Fibroblast of skin of back (primary cell): ENCODE measurements around the gene LCE2B. TPM values are rescaled to one million over a fixed set of nuclear protein-coding genes. Genes with fewer than 3 reads are reported as not detected.
A peak's percentile ranks its signal among the peaks of the same experiment; 100 is the strongest.
"Not testable (repeated sequence)": the region's sequence is repeated elsewhere in the genome, so short reads cannot be mapped to it uniquely, and the experiment has no call there.

Experiments used
- DNase-seq: peaks from one replicate; pipeline ENCODE4 v3.0.0-alpha.2; 2013
- polyA plus RNA-seq, 2 experiments: library from polyadenylated mRNA; unstranded; fragments of 120-200 nt; gene quantifications; one replicate each; pipeline ENCODE4 v1.2.1, GENCODE V29; 2013; ENCODE audit not compliant: insufficient read length in 2 of 2

The LCE2B gene, protein sequence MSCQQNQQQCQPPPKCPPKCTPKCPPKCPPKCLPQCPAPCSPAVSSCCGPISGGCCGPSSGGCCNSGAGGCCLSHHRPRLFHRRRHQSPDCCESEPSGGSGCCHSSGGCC
- polyA plus RNA-seq (2013, experiment 1 of 2; ENCODE audit: insufficient read length), result not detected
- polyA plus RNA-seq (2013, experiment 2 of 2; ENCODE audit: insufficient read length), result not detected

DNA sequence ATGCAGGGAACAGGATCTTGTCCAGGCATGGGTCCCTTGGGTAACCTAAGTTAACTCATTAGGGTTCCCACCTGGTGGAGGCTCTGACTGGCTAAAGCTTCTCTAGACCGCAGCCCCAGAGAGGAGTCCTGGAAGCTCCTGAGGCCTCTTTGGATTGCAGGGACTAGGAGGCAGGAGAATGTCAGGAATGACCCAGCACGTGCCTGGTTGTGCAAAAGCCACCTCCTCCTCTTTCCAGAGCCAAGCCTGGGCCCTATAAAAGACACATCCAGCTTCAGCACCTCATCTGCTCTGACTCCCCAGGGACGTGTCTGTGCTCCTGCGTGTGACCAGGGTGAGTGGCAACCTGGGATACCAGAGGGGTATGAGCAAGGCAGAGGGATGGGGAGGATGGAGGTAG lies at the start of gene LCE2B:
Gene LCE2B, plus strand, starts transcription at position 301 of the 400 bp plus-strand sequence. CDS start 721 bp downstream, outside the sequence.
- DNase-seq, result not testable (repeated sequence)

DNA sequence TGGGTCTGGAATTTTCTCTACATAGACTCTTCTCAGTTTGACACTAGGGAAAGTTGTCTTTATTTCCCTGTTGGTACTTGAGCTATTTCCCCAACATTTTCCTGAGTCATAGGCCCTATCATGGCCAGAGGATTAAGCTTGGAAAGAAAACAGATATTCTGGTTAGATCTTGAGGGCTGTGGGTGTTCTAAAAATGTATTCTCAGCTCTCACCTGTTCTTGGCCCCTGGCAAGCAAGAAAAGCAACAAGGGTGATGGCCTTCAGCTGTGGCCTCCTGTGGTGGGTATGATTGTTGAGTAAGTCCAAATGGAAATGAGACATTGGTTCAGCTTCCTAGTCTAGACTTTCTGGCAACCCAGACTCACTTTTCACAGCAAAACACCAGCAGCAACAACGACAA lies 45.6 kb upstream of the LCE2B start:
- DNase-seq, result no peak

DNA sequence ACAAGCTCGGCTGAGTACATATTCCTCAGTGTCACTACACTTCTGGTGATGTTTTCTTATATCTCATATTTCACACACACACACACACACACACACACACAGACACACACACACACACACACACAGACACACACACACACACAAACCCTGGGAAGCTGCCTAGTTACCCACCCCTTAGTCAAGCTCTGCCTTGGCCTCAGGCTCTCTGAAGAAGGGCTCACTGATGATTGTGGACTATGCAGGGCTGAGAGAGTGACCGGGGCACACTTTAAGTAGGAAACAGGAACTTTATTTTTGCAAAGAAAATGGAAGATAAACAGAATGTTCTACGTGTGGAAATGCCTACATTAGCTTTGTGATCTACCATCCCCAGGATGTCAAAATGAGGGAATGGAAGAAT lies 42.0 kb upstream of the LCE2B start:
- DNase-seq, result no peak

DNA sequence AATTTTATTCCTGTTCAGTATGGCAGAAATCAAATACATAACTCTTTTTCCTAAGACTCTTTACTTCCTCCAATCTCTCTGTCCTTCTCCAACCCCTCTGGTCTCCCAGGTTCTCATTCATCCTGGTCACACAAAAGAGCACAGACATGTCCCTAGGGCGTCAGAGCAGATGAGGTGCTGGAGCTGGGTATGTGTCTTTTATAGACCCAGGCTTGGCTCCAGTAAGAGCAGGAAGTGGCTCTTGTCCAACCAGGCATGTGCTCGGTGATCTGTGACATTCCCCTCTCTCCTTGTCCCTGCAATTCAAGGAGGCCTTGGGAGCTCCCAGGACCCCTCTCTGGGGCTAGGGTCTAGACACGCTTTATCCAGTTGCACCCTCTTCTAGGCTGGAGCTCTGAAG lies 40.8 kb upstream of the LCE2B start:
- no peak for DNase-seq

DNA sequence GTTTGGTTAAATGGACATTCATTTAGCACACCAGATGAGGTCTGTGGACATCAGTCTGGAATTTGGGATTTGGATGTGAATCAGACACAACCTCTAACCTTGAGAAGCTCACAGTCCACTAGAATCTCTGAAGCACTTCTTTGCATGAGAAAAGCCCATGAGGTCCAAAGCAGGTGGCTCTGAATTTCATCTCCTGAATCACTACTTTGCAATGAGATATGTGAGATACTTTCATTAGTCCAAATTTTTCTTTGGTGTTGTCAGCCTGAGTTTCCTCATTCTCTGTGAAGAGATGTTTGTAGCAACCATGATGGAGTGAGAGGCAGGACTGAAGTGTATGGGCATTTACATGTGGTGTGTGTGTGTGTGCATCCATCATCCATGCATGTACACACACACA lies 39.3 kb upstream of the LCE2B start:
- DNase-seq, result no peak

DNA sequence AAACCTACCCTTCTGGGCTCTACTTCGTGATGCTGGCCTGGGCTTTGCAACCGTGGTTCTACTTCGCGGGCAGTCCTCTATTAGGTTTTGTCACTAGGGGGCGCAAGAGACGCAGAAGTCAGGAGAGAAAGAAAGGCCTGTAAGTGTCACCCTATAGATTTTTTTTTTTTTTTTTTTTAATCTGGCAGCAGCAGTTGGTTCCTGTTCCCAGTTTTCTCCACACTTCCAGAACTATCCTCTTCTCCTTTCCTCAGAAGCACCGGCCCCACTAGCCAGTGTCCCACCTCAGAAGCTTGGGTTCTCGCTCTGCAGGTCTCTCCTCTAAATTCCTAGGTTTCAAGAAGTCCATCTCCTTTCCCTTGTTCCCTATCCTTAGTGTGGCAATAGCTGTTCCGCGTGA lies 31.8 kb upstream of the LCE2B start:
- peak; percentile 48 for DNase-seq

DNA sequence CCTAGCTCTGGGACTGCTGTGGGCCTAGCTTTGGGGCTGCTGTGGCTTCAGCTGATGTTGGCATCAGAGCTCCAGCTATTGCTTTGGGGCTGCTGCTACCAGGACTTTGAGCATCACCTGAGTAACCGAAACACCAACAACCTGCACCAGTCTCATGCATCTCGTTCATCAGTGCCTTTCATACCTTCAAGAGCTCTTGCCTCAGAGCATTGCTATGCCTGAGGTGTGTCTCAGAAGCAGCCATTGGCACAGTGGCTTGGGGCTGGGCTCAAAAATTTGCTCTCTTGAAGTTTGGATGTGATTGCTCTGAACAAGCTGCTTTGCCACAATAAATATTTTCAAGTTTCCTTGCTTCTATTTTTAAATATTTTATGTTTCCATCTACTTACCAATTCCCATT lies 29.5 kb upstream of the LCE2B start:
- DNase-seq, result no peak

DNA sequence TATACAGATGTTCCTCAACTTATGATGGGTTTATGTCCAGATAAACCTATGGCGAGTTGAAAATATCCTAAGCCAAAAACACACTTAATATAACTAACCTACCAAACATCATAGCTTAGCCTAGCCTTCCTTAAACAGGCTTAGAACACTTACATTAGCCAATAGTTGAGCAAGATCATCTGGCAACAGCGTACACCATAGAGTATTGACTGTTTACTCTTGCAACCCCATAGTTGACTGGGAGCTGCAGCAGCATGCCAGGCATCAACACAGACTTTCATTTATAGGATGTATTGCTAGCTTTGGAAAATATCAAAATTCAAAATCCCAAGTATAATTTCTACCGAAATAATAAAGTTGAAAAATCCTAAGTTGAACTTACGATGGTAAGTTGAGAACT lies 28.2 kb upstream of the LCE2B start:
- DNase-seq, result no peak

DNA sequence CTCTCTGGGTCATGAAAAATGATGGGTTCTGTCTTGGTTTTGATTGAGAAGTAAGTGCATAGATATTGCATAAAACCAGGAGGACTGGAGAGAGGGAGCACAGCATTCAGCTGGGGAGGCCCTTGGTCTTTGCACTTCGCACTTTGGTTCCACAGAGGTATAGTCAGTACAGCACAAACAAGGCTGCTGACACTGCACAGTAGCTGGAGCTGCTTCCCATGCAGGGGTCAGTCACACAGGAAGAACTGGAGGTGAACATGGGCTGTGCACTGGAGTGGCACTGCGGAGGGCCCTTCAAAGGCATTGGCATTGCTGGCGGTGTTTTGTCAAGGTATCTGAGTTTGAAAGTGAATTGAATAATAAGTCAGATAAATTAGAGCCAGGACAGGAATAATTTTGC lies 27.3 kb upstream of the LCE2B start:
- no peak for DNase-seq

DNA sequence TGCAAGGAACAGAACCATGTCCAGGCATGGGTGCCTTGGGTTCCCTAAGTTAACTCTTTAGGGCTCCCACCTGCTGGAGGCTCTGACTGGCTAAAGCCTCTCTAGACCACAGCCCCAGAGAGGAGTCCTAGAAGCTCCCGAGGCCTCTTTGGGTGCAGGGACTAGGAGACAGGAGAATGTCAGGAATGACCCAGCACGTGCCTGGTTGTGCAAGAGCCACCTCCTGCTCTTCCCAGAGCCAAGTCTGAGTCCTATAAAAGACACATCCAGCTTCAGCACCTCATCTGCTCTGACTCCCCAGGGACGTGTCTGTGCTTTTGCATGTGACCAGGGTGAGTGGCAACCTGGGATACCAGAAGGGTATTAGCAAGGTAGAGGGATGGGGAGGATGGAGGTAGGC lies 22.8 kb upstream of the LCE2B start, which contains the start of gene LCE2D:
Gene LCE2D, plus strand, starts transcription at position 283 of the 400 bp plus-strand sequence. CDS start 726 bp downstream, outside the sequence.
- no peak for DNase-seq

DNA sequence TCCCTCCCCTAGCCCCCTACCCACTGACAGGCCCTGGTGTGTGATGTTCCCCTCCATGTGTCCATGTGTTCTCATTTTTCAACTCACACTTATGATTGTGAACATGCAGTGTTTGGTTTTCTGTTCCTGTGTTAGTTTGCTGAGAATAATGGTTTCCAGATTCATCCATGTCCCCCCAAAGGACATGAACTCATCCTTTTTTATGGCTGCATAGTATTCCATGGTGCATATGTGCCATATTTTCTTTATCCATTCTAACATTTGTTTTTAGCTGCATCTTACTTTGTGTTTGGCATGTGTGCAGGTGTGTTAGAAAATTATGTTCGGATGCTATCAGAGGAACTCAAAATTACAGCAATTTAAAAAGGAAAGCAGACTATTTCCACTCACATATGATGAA lies 19.8 kb upstream of the LCE2B start:
- DNase-seq, result not testable (repeated sequence)

DNA sequence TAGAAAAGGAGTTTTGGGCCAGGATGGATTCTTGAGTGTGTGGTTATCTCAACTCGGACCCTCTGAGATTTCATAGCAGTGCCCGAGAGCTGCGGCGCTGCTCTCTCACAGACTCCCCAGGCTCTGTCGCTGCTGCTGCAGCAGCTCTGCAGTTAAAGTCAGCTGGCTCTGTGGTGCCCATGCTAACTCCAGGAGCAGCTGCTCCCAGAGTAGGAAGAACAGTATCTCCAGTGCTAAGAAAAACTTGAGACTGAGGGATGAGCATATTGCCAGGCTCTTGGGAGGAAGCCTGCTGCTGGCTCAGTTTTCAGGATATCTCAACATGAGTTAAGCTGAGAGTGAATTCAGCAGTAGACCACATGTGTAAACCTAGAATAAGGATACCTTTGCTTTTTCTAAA lies 18.3 kb upstream of the LCE2B start:
- no peak for DNase-seq

DNA sequence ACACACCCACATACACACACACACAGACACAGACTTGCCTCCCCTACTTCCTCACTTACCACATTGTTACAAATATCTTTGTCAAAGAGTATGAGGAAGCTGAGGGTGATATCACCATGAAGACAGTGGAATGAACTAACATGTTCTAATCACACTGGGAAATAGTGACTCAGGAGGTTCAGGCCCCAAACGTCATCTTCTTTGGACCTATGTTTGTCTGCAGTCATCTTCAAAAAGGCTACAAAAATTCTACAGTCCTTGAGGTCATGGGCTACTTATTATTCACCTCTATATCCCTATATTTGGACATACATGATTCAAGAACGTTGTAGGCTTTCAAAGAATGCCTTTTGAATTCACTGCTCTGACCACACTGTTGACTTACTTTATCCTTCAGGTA lies 12.9 kb upstream of the LCE2B start:
- no peak for DNase-seq

DNA sequence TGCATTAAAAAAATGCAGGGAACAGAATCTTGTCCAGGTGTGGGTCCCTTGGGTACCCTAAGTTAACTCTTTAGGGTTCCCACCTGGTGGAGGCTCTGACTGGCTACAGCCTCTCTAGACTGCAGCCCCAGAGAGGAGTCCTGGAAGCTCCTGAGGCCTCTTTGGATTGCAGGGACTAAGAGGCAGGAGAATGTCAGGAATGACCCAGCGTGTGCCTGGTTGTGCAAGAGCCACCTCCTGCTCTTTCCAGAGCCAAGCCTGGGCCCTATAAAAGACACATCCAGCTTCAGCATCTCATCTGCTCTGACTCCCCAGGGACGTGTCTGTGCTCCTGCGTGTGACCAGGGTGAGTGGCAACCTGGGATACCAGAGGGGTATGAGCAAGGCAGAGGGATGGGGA lies 10.9 kb upstream of the LCE2B start, which contains the start of gene LCE2C:
Gene LCE2C, plus strand, starts transcription at position 297 of the 400 bp plus-strand sequence. CDS start 737 bp downstream, outside the sequence.
- not testable (repeated sequence) for DNase-seq

DNA sequence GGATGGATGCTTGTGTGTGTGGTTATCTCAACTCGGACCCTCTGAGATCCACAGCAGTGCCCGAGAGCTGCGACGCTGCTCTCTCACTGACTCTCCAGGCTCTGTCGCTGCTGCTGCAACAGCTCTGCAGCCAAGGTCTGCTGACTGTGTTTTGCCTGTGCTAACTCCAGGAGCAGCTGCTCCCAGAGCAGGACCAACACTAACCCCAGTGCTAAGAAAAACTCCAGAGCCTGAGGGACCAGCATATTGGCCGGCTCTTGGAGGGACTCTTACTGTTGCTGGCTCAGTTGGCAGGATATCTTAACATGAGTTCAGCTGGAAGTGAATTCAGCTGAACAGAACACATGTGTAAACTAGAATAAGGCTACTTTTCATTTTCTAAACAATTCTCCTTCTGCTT lies 6.5 kb upstream of the LCE2B start:
- DNase-seq, result no peak

DNA sequence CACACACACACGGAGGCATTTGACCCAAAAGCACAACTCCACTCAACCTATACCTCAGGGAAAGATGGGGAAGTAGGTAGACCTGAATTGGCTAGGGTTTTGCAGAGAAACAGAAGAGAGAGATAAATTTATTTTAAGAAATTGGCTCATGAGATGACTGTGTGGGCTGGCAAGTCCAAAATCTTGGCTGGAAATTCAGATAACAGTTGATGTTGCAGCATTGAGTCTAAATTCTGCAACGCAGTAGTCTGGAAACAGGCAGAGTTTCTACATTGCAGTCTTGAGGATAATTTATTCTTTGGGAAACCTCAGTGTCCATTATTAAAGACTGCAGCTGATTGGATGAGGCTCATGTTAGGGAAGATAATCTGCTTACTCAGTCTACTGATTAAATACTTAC lies 4.3 kb upstream of the LCE2B start:
- DNase-seq, result no peak

DNA sequence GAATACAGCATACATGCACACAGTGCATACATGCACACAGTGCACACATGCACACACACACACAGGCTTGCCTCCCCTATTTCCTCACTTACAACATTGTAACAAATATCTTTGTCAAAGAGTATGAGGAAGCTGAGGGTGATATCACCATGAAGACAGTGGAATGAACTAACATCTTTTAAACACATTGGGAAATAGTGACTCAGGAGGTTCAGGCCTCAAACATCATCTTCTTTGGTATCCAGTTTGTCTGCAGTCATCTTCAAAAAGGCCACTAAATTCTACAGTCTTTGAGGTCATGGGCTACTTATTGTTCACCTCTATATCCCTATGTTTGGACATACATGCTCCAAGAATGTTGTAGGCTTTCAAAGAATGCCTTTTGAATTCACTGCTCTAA lies 2.1 kb upstream of the LCE2B start:
- DNase-seq, result no peak

DNA sequence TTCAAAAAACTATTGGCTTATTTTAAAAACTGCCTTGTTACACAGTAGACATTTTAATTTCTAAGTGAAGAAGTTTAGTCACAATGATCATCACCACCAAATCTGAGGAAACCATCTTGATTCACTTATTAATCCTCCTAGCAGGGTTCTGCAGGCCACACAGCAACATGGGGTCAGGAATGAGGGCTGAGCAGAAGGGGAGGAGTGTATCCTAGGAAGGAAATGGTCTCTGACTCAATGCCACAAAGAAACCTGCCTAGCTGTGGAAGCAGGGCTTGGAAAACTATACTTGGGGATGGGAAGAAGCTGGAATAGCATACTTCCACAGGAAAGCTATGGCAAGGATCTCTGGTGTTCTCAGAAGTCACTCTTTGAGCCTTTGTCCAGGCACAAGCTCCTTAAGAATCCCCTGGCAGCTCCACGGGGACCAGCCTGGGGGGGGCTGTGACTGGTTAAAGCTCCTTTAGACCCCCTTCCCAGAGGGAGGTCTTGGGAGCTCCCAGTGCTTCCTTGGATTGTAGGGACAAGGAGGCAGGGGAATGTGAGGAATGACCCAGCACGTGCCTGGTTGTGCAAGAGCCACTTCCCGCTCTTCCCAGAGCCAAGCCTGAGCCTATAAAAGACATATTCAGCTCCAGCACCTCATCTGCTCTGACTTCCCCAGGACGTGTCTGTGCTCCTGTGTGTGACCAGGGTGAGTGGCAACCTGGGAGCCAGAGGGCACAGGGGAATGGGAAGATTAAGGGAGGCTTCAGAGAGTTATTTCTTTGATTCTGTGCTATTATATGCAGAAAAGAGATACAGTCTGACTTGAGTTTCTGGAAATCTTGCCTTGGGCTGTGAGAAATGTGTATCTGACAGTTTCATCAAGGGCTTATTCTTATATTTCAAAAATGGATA lies 12.0 kb downstream of the LCE2B start, which contains the start of gene LCE2A:
Gene LCE2A, plus strand, starts transcription at position 645 of the 900 bp plus-strand sequence. CDS start 557 bp downstream, outside the sequence.
- no peak for DNase-seq

DNA sequence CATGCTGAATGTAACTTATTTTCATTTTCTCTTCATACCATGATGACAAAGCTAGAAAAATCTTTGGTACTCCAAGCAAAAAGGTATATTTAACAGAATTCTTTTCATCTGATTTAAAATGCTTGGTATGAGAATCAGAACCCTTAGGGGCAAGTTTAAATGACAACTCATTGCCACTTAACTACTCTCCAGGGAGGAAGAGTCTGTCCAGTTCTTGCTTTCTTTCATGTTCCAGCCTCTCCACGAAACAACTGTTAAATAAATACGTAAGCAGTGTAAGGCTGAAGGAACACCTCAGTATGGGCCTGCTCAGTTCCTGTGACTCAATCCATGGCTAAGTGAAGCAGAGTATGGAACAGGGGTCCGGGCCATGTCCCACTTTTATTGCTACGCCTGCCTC lies 13.8 kb downstream of the LCE2B start:
- no peak for DNase-seq

DNA sequence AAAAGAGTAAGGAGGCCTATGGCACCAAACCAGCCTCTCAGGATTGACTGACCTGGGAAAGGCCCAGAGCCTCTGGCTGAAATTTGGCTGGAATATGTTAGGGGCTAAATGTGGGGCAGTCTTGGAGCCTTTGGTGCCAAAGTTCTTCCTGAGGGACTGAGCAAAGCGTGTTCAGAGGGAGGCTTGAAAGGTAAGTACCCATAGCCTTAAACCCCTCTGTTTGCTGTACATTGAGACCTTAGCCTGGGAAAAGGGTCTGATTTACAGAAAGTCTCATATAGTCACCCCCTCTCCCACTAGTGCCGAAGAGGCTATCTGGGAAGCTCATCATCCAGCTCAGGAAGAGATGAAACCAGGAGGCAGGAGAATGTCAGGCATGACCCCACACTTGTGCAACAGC lies 21.9 kb downstream of the LCE2B start, which contains the start of gene LCE4A:
Gene LCE4A, plus strand, starts transcription at position 301 of the 400 bp plus-strand sequence. CDS start 916 bp downstream, outside the sequence.
- DNase-seq, result no peak

DNA sequence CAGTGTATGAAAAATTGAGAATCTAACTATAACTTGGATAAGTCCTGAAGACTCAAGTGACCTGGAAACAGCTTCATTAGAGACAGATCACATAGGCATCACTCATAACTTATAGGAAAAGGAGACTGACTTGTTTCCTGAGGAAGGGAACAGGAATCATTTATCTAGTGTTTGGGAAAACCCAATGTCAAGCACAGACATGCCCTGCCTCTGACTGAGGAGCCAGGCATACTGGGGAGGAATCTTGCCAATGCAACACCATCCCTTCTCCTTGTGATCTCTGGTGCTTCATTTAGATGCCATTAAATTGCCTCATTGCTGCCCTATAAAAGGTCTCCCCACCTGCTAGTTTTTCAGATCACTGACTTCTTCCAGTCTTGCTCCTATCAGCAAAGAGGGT lies 32.3 kb downstream of the LCE2B start:
- no peak for DNase-seq

DNA sequence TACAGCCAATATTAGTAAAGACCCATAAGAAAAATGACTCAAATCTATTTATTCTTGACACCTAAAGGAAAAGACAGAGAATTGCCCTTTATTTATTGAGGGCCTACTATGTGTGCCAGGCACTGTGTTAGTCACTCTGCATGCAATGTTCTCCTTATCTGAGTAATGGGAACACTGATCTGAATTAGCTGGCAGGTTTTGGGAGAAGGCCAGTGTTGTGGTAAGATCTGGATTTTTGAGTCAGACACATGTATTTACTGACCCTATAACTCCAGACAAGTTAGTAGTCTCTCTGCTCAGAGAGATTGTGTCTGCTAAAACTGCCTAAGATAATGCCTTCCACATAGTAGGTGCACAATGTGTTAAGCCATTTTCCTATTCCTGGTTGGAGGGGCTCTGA lies 39.3 kb downstream of the LCE2B start:
- DNase-seq, result no peak

DNA sequence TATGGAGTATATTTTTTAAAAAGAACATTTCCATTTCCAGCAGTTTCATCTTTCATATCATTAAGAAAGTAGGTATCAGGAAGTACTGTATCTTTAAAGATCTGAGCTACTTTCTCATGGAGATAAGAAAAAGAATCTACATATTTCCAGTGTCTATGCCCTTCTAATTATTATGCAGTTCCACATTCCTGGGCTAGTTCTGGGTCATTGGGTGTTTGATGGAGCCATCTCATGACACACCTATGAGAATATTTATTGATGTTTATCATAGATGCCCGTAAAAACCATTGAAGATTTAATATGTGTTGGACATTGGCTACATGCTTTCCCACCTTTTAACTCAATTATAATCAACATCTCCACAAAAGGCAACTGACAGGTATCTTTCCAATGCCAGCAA lies 43.1 kb downstream of the LCE2B start:
- no peak for DNase-seq

DNA sequence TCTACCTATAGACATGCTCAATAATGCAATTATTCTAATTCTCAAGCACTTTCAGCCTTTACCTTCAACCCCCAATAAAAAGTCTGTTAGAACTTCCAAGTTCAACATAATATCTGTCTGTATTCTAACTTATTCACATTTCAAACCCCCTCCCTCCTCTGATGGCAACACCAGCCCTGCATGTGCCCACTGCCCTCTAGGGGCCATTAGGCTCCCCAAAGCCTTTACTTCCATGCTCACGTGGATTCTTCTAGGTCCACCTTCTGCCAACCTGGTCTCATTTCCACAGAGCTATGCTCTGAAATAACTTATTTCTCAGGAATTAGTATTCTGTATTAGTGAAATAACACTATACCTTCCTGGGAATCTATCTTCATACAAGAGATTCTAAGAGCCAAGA lies 49.7 kb downstream of the LCE2B start:
- DNase-seq, result no peak
